ENCODE measurements around the gene CAMK2B.

DNA sequence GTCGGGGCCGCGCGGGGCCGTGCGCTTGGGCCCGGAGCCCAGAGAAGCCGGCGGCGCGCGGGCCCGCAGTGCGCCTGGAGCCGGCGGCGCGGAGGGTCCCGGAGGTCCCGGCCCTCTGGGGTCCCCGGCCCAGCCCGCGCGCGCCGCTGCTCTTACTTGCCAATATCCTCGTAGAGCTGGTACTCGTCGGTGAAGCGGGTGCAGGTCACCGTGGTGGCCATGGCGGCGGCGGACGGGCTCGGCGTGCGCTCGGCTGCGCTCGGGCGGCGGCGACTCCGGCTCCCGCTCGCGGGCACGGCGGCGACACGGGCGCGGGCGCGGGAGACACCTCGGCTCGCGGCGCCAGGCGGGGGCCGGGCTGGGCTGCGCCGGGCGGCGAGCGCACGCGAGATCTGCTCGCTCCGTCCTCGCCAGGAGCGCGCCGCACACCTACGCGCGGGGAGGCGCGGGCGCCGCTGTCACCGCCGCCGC is at the start of gene CAMK2B:
- no peak for TF ChIP-seq CTCF (IDR thresholded peaks at IDR 0.05)
- TF ChIP-seq EZH2 (IDR thresholded peaks at IDR 0.05): no peak
- TF ChIP-seq EZH2phosphoT487 (IDR thresholded peaks at IDR 0.05): no peak
